Activated B cell treated with CpG ODN at 0.5 μM for 24 hours (primary cell): ENCODE results near the gene CSNK1E. TPM values are rescaled to one million over a fixed set of nuclear protein-coding genes. Genes with fewer than 3 reads are reported as not detected.

Experiments
- ATAC-seq: fragments of 200-7000 bp; cut with Tn5 transposase; one replicate; pipeline ENCODE4 v1.10.0; 2021; ENCODE audit warnings: low read depth, mild to moderate bottlenecking, moderate library complexity
- CTCF ChIA-PET: fragments of 350-600 bp; sonication (Branson Sonifier 250); formaldehyde crosslinking; loops from one replicate; lab custom pipeline; 2021; ENCODE audit warnings: antibody characterized with exemption; lab: Charles Lee
- POLR2A ChIA-PET: fragments of 350-600 bp; sonication (Branson Sonifier 250); formaldehyde crosslinking; loops from one replicate; lab custom pipeline; 2021; ENCODE audit warnings: antibody characterized with exemption; lab: Charles Lee
- DNase-seq: peaks from one replicate; pipeline ENCODE4 v3.0.0; 2022
- H3K27ac Mint-ChIP-seq: one replicate; pipeline ENCODE4 v1.8.0; 2020; ENCODE audit warnings: mixed read lengths
- H3K27me3 Mint-ChIP-seq: one replicate; pipeline ENCODE4 v1.8.0; 2021; ENCODE audit warnings: mixed read lengths
- H3K36me3 Mint-ChIP-seq: one replicate; pipeline ENCODE4 v1.8.0; 2021; ENCODE audit warnings: low read depth, mixed read lengths
- H3K4me1 Mint-ChIP-seq: one replicate; pipeline ENCODE4 v1.8.0; 2021; ENCODE audit warnings: mixed read lengths
- H3K4me3 Mint-ChIP-seq: one replicate; pipeline ENCODE4 v1.8.0; 2020; ENCODE audit warnings: mild to moderate bottlenecking, mixed read lengths
- H3K9me3 Mint-ChIP-seq: one replicate; pipeline ENCODE4 v1.8.0; 2020; ENCODE audit warnings: mixed read lengths
- intact Hi-C: fragments of 100-400 bp; cut with micrococcal nuclease; formaldehyde crosslinking; loops from one replicate; pipeline ENCODE4 v1.15.1; 2024
- total RNA-seq: library from RNA; stranded (reverse); gene quantifications from 2 replicates; pipeline ENCODE4 v1.2.3, GENCODE V29; 2022
- TF ChIP-seq, protein P1 (sequence below): fragments of 200-600 bp; IDR thresholded peaks from one replicate; pipeline ENCODE4 v1.8.0; 2022; ENCODE audit warnings: antibody characterized with exemption, mild to moderate bottlenecking

Gene CSNK1E
- total RNA-seq, 1 donor from 2014 or later = 85.2 TPM

DNA sequence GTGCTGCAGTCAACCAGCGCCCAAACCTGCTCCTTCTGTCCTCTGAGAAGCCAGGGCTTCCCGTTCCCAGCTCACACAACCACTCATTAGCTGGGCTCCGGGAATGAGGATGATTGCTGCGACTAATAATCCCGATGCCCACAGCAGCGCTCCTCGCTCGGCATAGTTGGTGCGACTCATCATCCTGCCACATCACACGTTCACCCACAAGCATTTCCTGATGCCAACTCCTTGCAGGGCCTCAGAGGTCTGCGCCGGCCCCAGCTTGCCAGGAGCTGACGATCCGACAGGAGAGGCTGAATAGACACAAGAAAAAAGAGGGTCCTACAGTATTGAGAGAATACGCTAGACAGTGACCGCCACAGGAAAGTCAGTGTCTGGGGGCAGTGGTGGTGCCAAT, 10.6 kb upstream of the CSNK1E start:
- Mint-ChIP-seq H3K4me1 (no peaks in the 10 kb centered on the region), H3K36me3 (no peaks in the 10 kb centered on the region), H3K9me3 (no peaks in the 10 kb centered on the region), H3K27me3 (peaks cover 3% of the 10 kb centered on the region), H3K4me3 (no peak overlapping the region), H3K27ac (no peak overlapping the region)
- TF ChIP-seq, protein P1, sequence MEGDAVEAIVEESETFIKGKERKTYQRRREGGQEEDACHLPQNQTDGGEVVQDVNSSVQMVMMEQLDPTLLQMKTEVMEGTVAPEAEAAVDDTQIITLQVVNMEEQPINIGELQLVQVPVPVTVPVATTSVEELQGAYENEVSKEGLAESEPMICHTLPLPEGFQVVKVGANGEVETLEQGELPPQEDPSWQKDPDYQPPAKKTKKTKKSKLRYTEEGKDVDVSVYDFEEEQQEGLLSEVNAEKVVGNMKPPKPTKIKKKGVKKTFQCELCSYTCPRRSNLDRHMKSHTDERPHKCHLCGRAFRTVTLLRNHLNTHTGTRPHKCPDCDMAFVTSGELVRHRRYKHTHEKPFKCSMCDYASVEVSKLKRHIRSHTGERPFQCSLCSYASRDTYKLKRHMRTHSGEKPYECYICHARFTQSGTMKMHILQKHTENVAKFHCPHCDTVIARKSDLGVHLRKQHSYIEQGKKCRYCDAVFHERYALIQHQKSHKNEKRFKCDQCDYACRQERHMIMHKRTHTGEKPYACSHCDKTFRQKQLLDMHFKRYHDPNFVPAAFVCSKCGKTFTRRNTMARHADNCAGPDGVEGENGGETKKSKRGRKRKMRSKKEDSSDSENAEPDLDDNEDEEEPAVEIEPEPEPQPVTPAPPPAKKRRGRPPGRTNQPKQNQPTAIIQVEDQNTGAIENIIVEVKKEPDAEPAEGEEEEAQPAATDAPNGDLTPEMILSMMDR = no peak
- DNase-seq (no peak), ATAC-seq (no peak)
- POLR2A ChIA-PET = no interaction called here
- intact Hi-C loops = no loop called here
- CTCF ChIA-PET = no interaction called here

DNA sequence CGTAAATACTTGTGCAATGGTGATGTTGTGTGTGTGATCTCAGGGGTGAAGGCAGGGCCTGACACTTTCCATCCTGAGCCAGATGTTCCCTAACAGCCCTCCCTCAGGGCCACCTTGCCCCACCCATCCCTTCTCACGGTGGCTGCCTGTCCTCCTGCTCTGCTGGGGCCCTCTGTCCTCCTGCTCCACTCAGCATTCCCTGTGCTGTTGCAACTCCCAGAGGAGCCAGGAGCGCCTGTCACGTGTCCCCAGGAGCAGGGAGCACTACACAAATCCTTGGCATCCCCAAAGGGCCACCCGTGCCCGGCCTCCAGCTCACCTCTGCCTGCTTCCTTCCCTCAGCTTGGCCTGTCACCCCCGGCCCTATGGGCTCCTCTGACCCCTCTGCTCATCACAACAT, 10.2 kb upstream of the CSNK1E start:
- Mint-ChIP-seq H3K4me3 (no peak overlapping the region), H3K27ac (no peak overlapping the region), H3K4me1 (no peaks in the 10 kb centered on the region), H3K9me3 (no peaks in the 10 kb centered on the region), H3K27me3 (peaks cover 3% of the 10 kb centered on the region), H3K36me3 (no peaks in the 10 kb centered on the region)
- DNase-seq (no peak), ATAC-seq (no peak)
- intact Hi-C loops = no loop called here
- TF ChIP-seq, protein P1 = no peak
- CTCF ChIA-PET = no interaction called here
- POLR2A ChIA-PET = no interaction called here

DNA sequence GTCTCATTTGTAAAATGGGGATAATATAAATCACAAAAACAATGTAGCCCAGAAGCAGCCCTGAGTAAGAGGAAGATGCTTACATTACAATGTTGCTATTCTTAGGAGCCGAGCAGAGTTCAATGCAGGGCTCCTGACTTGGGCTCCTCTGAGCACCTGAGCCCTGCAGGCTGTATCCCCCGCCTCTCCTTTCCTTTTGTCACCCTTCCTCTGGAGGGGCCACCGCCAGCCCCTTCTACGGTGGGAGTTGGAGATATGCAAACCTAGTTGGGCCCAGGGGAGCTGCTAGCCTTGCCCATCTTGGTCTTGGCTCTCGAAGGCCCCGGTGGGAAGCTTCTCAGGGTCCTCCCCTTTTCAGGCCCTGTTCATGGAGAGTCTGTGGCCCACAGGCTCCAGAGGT, 8.4 kb upstream of the CSNK1E start:
- intact Hi-C loops = no loop called here
- Mint-ChIP-seq H3K36me3 (no peaks in the 10 kb centered on the region), H3K27me3 (peaks cover 3% of the 10 kb centered on the region), H3K27ac (no peak overlapping the region), H3K4me1 (no peaks in the 10 kb centered on the region), H3K4me3 (no peak overlapping the region), H3K9me3 (no peaks in the 10 kb centered on the region)
- ATAC-seq (no peak), DNase-seq (no peak)
- TF ChIP-seq, protein P1 = no peak
- CTCF ChIA-PET = no interaction called here
- POLR2A ChIA-PET = no interaction called here

DNA sequence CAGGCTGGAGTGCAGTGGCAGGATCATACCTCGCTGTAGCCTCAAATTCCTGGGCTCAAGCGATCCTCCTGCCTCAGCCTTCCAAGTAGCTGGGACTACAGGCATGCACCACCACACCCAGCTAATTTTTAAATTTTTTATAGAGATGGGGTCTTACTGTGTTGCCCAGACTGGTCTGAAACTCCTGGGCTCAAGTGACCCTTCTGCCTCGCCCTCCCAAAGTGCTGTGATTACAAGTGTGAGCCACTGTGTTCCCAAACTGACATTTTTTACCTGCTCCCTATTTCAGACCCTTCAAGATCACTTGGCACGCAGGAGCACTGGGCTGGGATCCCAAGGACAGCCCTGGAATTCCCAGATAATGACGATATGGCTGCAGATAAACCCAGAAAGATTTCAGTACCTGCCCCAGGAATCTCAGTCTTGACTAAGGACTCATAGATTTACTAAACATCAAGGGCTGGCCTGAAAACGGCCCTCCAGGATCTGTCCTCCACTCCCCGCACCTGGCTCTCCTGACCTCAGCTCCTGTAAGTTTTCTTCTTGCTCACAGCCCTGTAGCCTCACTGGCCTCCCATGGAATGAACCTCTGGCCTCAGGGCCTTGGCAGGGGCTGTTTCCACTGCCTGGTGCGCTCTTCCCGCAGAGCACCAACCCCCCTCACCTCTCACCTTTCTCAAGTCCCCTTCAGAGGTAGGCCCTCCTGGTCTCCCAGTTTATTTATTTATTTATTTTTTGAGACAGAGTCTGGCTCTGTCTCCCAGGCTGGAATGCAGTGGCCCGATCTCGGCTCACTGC, 3.6 kb upstream of the CSNK1E start:
- Mint-ChIP-seq H3K9me3 (no peaks in the 10 kb centered on the region), H3K27me3 (no peaks in the 10 kb centered on the region), H3K4me3 (no peak overlapping the region), H3K27ac (no peak overlapping the region), H3K4me1 (peaks cover 16% of the 10 kb centered on the region), H3K36me3 (no peaks in the 10 kb centered on the region)
- POLR2A ChIA-PET = no interaction called here
- DNase-seq (no peak), ATAC-seq (no peak)
- CTCF ChIA-PET = interaction anchor here (1.4 kb wide), 1 partner anchor 22 kb away, joined by 3 read pairs; no protein-coding TSS in a partner anchor
- TF ChIP-seq, protein P1 = no peak
- intact Hi-C loops = no loop called here
